Small intestine (tissue), 7 donors: ENCODE data around the gene USP12. TPM values are rescaled to one million over a fixed set of nuclear protein-coding genes. Genes with fewer than 3 reads are reported as not detected.

Experiments used
- DNase-seq, 2 donors: peaks; one replicate each; pipeline versions ENCODE4 v3.0.0 to v3.0.0-alpha.2; 2013
- FAIRE-seq: peaks from 2 replicates; lab custom pipeline; 2012; peaks lifted over from hg19 to GRCh38; lab: Jason Lieb, UNC
- H3K27ac ChIP-seq, 3 donors: one replicate each; pipeline ENCODE4 v1.5.1; 2013; ENCODE audit warnings: low read length in 2 of 3, mild to moderate bottlenecking in 2 of 3, control low read depth in 1 of 3, inconsistent platforms in 1 of 3, low read depth in 1 of 3, moderate library complexity in 1 of 3
- H3K27me3 ChIP-seq, 3 donors: one replicate each; pipeline ENCODE4 v1.6.1; 2013; ENCODE audit warnings: low read length in 3 of 3, inconsistent platforms in 1 of 3; ENCODE audit not compliant: control insufficient read depth in 3 of 3, insufficient read depth in 3 of 3
- H3K36me3 ChIP-seq, 3 donors: one replicate each; pipeline ENCODE4 v1.6.1; 2013; ENCODE audit warnings: low read length in 3 of 3, inconsistent platforms in 1 of 3, low read depth in 1 of 3, mild to moderate bottlenecking in 1 of 3, moderate library complexity in 1 of 3; ENCODE audit not compliant: control insufficient read depth in 3 of 3, insufficient read depth in 2 of 3
- H3K4me1 ChIP-seq, 3 donors: one replicate each; pipeline ENCODE4 v1.6.1; 2013; ENCODE audit warnings: low read length in 2 of 3, inconsistent platforms in 1 of 3, low read depth in 1 of 3, mild to moderate bottlenecking in 1 of 3, moderate library complexity in 1 of 3; ENCODE audit not compliant: control insufficient read depth in 3 of 3, insufficient read depth in 2 of 3
- H3K4me3 ChIP-seq, 3 donors: one replicate each; pipeline ENCODE4 v1.5.1; 2013; ENCODE audit warnings: low read length in 3 of 3, control low read depth in 1 of 3, inconsistent platforms in 1 of 3, low read depth in 1 of 3, mild to moderate bottlenecking in 1 of 3, moderate library complexity in 1 of 3
- H3K9me3 ChIP-seq, 2 donors: one replicate each; pipeline ENCODE4 v1.6.1; 2013; ENCODE audit warnings: low read depth in 1 of 2, low read length in 1 of 2; ENCODE audit not compliant: control insufficient read depth in 2 of 2, insufficient read depth in 1 of 2
- WGBS, 3 donors: extraction: QIAGEN DNeasy Blood & Tissue Kit; methylation state at CpG; one replicate each; pipeline ENCODE4 v1.1.7; 2013; 5-methylcytosine and 5-hydroxymethylcytosine counted together
- polyA plus RNA-seq, 4 donors: library from polyadenylated mRNA; stranded (reverse) in 3 of 4; unstranded in 1 of 4; fragments of 200-250 nt in 3 of 4; fragments of 120-200 nt in 1 of 4; gene quantifications; one replicate each; pipeline versions ENCODE4 v1.2.1 to v1.2.3, GENCODE V29; 2013
- donor health status: healthy with polysubstance abuse.
- donor health status: control.
- donor health status: control.
- donor health status: Bipolar disorder and iron deficiency.
- donor health status: healthy.

The USP12 gene
- polyA plus RNA-seq, 4 donors, result 12.3 to 45.6 (median 20.7) TPM

DNA sequence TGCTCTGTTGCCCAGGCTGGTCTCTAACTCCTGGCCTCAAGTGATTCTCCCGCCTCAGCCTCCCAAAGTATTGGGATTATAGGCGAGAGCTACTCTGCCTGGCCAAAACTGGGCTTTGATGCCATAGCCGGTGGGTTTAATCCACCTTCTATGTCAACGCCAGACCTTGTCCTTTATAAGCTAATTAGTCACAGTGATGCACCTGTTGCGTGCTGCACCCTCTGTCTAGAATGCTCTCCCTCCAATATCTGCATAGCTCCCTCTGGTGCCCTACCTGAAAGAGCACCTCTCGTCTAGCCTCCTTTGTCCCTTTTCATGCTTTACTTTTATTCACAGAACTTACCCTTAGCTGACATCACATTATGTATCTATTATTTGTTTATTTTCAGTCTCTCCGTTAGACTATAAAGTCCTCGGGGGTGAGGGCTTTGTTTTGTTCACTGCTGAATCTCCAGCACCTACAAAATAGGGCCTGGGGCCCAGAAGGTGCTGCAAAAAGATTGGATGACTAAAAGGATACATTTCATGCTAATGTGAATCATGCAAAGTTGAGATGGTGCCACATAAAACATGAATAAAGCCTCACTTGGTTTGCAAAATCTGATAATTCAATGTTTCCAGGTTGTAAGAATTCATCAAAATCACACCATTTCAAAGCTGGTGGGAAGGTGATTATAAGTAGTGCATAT is 148.1 kb downstream of the USP12 start:
- H3K4me1 ChIP-seq, result peaks cover 0 to 8% (median 4%) of the 10 kb centered on the region in 3 donors
- H3K4me3 ChIP-seq, result no peak overlapping the region
- 76 to 81% (median 76%) methylated on average over 8 of the region's 8 CpGs for WGBS, 3 donors
- no peaks in the 10 kb centered on the region for H3K36me3 ChIP-seq
- no peaks in the 10 kb centered on the region for H3K27me3 ChIP-seq
- no peaks in the 10 kb centered on the region for H3K9me3 ChIP-seq
- no peak overlapping the region for H3K27ac ChIP-seq
- no peak for FAIRE-seq
- DNase-seq, result no peak

DNA sequence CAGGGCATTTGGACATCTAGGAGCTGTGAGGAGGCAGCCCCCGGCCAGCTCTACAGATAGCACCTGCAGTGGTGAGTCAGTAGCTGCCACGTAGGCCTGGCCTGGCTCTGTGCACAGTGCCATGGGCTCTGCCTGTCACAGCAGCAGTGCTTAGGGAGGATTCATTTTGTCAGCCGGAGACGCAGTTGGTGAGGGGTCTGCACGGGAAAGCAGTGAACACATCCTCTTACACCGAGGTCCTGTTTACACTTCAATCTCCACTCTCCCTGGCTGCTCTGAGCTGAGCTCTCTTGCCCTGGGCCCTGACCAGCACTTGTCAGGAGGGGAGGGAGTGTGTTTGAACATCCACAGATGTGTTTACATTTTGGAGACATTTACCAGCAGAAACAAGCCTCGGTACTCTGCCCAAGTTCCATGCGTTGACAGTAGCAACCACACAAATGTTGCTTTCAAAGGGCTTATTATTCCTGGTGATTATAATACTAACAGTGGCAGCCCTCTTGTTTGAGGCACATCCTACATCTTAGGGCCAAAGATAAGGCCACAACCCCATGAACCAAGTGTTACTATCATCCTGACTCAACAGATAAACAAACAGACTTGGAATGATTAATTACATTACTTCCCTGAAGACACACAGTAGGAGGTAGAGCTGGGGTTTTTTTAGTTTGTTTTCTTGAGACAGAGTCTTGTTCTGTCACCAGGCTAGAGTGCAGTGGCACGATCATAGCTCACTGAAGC is 148.9 kb downstream of the USP12 start:
- Histone ChIP-seq H3K27ac (peak overlapping the region in 1 of 3 donors; percentile 64), H3K9me3 (no peaks in the 10 kb centered on the region), H3K27me3 (no peaks in the 10 kb centered on the region), H3K4me1 (peaks cover 0 to 10% (median 4%) of the 10 kb centered on the region in 3 donors), H3K4me3 (no peak overlapping the region), H3K36me3 (no peaks in the 10 kb centered on the region)
- 41 to 50% (median 49%) methylated on average over 9 of the region's 9 CpGs for WGBS, 3 donors
- no peak for FAIRE-seq
- peak in 1 of 2 donors; percentile 38 for DNase-seq

DNA sequence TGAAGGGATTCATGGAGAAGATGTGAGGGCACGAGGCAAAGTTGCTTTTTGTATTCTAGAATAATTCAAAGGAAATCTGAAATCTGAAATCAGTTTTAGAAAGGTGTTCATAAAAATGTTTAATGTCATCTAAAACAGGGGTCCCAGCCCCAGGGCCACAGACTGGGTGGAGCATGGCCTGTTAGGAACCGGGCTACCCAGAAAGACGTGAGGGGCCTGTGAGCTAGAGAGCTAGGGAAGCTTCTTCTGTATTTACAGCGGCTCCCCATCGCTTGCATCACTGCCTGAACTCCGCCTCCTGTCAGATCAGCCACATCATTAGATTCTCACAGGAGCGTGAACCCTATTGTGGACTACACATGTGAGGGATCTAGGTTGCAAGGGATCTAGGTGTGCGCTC is 151.2 kb downstream of the USP12 start:
- DNase-seq, result no peak
- no peaks in the 10 kb centered on the region for H3K9me3 ChIP-seq
- H3K4me3 ChIP-seq, result no peak overlapping the region
- no peaks in the 10 kb centered on the region for H3K36me3 ChIP-seq
- peaks cover 0 to 10% (median 7%) of the 10 kb centered on the region in 3 donors for H3K4me1 ChIP-seq
- H3K27me3 ChIP-seq, result no peaks in the 10 kb centered on the region
- 91 to 94% (median 92%) methylated on average over 8 of the region's 8 CpGs for WGBS, 3 donors
- no peak overlapping the region for H3K27ac ChIP-seq
- no peak for FAIRE-seq

DNA sequence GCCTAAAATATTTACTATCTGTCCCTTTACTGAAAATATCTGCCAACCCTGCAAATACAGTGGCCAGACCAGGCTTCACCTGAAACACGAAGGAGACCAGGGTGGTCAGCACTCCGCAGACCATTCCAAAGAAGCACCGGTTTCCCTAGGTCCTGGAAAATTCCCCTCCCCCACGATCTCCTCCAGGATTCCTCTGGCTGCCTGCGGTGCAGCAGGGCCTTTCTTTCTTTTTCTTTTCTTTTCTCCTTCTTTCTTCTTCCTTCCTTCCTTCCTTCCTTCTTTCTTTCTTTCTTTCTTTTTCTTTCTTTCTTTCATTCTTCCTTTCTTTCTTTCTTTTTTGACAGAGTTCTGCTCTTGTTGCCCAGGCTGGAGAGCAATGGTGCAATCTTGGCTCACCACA is 152.7 kb downstream of the USP12 start:
- Histone ChIP-seq H3K27ac (no peak overlapping the region), H3K4me1 (peaks cover 0 to 10% (median 7%) of the 10 kb centered on the region in 3 donors)
- no peak for DNase-seq

DNA sequence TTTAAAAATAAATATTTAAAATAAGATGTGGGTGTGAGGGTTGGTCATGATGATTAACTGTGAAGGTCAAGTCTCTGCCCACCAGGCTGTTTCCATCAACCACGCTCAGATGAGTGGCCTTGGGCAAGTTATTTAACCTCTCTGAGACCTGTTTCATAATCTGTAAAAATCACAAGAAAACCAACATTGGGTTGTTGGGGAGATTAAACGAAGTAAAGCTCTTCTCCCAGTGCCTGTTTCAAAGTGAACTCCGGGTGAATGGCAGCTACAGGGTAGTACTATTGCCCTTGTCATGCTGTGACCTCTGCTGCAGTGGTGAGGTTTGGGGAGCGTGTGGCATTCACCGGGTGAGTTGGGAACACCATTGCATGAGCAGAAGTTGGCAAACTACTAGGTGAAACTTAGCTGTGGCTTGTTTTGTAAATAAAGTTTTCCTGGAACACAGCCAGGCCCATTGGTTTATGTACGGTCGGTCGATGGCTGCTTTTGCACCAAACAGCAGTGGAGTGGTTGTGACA is 153.2 kb downstream of the USP12 start:
- whole genome bisulfite sequencing, 3 donors, result 54 to 64% (median 63%) methylated on average over 8 of the region's 8 CpGs
- Histone ChIP-seq H3K36me3 (no peaks in the 10 kb centered on the region), H3K27me3 (no peaks in the 10 kb centered on the region), H3K4me1 (peaks cover 0 to 10% (median 7%) of the 10 kb centered on the region in 3 donors), H3K27ac (no peak overlapping the region), H3K9me3 (no peaks in the 10 kb centered on the region), H3K4me3 (no peak overlapping the region)
- DNase-seq (no peak), FAIRE-seq (no peak)

More for the DNA sequence above, 152.7 kb downstream of the USP12 start:
- H3K9me3 ChIP-seq, result no peaks in the 10 kb centered on the region
- FAIRE-seq, result no peak
- 65 to 91% (median 78%) methylated on average over 5 of the region's 5 CpGs for WGBS, 3 donors
- H3K4me3 ChIP-seq, result no peak overlapping the region
- no peaks in the 10 kb centered on the region for H3K36me3 ChIP-seq
- H3K27me3 ChIP-seq, result no peaks in the 10 kb centered on the region

DNA sequence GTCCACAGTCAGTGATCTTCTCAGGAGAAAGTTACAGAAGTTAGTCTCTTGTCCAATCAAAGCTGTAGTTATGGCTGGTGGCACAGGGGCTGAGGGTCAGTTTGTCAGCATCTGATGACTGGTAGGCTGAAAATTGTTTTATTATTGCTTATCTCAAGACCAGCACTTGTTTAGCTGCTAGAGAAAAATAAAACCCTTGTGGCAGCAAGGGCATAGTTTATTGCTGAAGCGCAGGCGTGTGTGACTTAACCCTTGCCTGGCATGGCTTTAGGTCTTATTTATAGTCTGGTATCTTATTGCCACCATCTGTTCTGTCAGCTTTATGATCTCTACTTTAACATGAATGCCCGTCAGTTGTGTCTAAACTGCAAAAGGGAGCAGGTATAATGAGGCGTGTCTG is 154.7 kb downstream of the USP12 start:
- Histone ChIP-seq H3K4me1 (peaks cover 0 to 6% (median 4%) of the 10 kb centered on the region in 3 donors), H3K36me3 (no peaks in the 10 kb centered on the region), H3K27ac (no peak overlapping the region), H3K4me3 (no peak overlapping the region), H3K9me3 (no peaks in the 10 kb centered on the region), H3K27me3 (no peaks in the 10 kb centered on the region)
- peak; percentile 72 to 79 for DNase-seq
- 18 to 67% (median 46%) methylated on average over 4 of the region's 4 CpGs for WGBS, 3 donors
- no peak for FAIRE-seq

Other genes with a start within 250 kb of the USP12 start
- 1,000 to 10,000 TPM in 3 of 4 donors, 100 to 1,000 TPM in 1; 815 to 1,928 (median 1,534) TPM for gene RPL21, start 79.7 kb upstream of the USP12 start, polyA plus RNA-seq
- gene RASL11A, start 99.0 kb upstream of the USP12 start, polyA plus RNA-seq, result 10 to 100 TPM in 3 of 4 donors, 1 to 10 TPM in 1; 9.9 to 46.7 (median 34.8) TPM